AG04450 (cell line): ENCODE data around the gene LTBP4. TPM values are rescaled to one million over a fixed set of nuclear protein-coding genes. Genes with fewer than 3 reads are reported as not detected.

Experiments used
- CTCF ChIA-PET: fragments of 300-600, 350-600 bp; formaldehyde crosslinking; extraction: SDS; loops from one replicate; lab custom pipeline; 2022; ENCODE audit warnings: antibody characterized with exemption, inconsistent platforms; lab: Charles Lee
- POLR2A ChIA-PET: fragments of 350-600 bp; formaldehyde crosslinking; extraction: SDS; loops from one replicate; lab custom pipeline; 2021; ENCODE audit warnings: antibody characterized with exemption, inconsistent platforms; lab: Yijun Ruan, JAX
- DNase-seq: peaks from one replicate; pipeline ENCODE4 v3.0.0-alpha.2; 2011; ENCODE audit warnings: low read depth, low spot score
- H3K27ac ChIP-seq: one replicate; pipeline ENCODE4 v1.5.1; 2012; ENCODE audit warnings: low read depth, low read length, control low read depth
- H3K27me3 ChIP-seq: one replicate; pipeline ENCODE4 v1.6.0; 2012; ENCODE audit warnings: low read length; ENCODE audit not compliant: control insufficient read depth, insufficient read depth
- H3K4me3 ChIP-seq: 2 replicates; pipeline ENCODE4 v1.5.1; 2011; ENCODE audit warnings: mild to moderate bottlenecking, low read depth, low read length, control low read depth
- H3K9me3 ChIP-seq: 2 replicates; pipeline ENCODE4 v1.5.1; 2012; ENCODE audit warnings: low read length; ENCODE audit not compliant: control insufficient read depth, insufficient read depth
- polyA plus RNA-seq: library from polyadenylated mRNA; depleted of rRNA; stranded (reverse); fragments of >200 nt; gene quantifications from 2 replicates; pipeline ENCODE4 v1.2.3, GENCODE V29; 2011
- TF ChIP-seq, protein P1 (sequence below): IDR thresholded peaks from 2 replicates; pipeline ENCODE4 v1.5.1; 2011; ENCODE audit warnings: low read depth, low read length, control low read depth, inconsistent platforms

The LTBP4 gene
- polyA plus RNA-seq, 1 experiment: 41.3 TPM

DNA sequence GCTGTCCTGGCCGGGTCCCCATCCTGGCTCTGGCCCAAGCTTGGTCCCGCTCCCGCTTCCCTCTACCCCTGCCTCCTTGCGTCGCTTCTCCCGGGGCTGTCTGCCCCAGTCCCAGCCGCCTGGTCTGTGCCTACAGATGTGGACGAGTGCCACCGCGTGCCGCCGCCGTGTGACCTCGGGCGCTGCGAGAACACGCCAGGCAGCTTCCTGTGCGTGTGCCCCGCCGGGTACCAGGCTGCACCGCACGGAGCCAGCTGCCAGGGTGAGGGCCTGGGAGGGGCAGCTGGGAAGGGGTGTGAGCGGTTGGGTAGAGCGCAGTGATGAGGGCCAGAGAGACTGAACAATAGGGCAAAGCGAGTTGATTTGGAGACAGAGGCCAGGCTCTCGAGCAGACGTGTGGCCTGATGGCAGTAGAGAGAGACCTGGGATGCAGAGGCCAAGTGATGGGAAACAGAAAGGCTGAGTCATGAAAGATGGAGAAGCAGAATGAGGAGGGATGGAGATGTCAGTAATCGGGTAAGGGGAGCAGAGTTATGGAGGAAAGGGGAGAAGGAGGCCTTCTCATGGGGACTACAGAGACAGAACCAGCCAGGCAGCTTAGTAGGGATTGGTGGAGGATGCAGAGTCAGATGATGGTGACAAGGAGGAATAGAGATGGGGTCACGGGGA lies 9.4 kb downstream of the LTBP4 start:
- TF ChIP-seq, protein P1, sequence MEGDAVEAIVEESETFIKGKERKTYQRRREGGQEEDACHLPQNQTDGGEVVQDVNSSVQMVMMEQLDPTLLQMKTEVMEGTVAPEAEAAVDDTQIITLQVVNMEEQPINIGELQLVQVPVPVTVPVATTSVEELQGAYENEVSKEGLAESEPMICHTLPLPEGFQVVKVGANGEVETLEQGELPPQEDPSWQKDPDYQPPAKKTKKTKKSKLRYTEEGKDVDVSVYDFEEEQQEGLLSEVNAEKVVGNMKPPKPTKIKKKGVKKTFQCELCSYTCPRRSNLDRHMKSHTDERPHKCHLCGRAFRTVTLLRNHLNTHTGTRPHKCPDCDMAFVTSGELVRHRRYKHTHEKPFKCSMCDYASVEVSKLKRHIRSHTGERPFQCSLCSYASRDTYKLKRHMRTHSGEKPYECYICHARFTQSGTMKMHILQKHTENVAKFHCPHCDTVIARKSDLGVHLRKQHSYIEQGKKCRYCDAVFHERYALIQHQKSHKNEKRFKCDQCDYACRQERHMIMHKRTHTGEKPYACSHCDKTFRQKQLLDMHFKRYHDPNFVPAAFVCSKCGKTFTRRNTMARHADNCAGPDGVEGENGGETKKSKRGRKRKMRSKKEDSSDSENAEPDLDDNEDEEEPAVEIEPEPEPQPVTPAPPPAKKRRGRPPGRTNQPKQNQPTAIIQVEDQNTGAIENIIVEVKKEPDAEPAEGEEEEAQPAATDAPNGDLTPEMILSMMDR: no peak
- Histone ChIP-seq H3K9me3 (peaks cover 13% of the 10 kb centered on the region; the same call in 1 of the 2 replicates), H3K27me3 (no peaks in the 10 kb centered on the region), H3K4me3 (no peak overlapping the region), H3K27ac (peak overlapping the region; percentile 21)
- no peak for DNase-seq
- CTCF ChIA-PET: interaction anchor here (0.6 kb wide), 1 partner anchor 24 kb away, joined by 5 read pairs; no protein-coding TSS in a partner anchor
- POLR2A ChIA-PET: no interaction called here

DNA sequence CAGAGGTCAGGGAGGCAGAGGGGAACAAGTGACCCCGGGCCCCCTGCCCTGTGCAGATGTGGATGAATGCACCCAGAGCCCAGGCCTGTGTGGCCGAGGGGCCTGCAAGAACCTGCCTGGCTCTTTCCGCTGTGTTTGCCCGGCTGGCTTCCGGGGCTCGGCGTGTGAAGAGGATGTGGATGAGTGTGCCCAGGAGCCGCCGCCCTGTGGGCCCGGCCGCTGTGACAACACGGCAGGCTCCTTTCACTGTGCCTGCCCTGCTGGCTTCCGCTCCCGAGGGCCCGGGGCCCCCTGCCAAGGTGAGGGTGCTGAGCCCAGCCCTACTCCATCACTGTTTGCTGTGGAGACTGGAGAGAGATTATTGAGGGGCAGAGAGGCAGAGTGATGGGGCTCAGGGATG lies 9.9 kb downstream of the LTBP4 start:
- POLR2A ChIA-PET: no interaction called here
- DNase-seq: no peak

DNA sequence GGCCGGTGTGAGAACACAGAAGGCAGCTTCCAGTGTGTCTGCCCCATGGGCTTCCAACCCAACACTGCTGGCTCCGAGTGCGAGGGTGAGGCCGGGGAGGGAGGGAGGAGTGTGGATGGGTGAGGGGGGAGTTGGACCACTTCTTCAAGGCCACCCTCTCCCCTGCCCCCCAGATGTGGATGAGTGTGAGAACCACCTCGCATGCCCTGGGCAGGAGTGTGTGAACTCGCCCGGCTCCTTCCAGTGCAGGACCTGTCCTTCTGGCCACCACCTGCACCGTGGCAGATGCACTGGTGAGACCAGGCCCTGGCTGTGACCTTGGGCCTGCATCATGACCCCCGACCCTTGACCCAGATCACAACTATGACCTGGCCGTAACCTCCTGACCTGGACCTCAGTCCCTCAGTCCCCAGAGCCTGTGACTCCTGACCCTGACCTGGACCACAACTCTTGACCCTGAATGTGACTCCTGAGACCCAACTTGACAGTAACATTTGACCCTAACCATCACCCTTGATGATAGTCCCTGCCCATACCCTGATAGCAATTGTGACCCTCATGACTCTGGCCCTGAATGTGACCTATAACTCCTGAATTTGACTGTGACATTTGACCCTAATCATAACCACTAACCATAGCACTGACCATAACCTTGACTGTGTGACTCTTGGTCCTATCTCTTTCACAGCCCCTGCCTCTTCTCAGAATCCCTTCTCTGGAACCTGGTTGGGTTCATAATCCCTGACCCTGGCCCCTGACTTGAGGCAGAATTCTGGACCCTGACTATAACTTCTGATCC lies 10.9 kb downstream of the LTBP4 start:
- Histone ChIP-seq H3K27ac (no peak overlapping the region), H3K27me3 (no peaks in the 10 kb centered on the region), H3K4me3 (no peak overlapping the region), H3K9me3 (peaks cover 9% of the 10 kb centered on the region; the same call in 1 of the 2 replicates)
- ChIA-PET POLR2A (no interaction called here), CTCF (interaction anchor here (0.5 kb wide), 1 partner anchor 23 kb away, joined by 3 read pairs; no protein-coding TSS in a partner anchor)
- TF ChIP-seq, protein P1: no peak
- no peak for DNase-seq

More for the DNA sequence above, 9.9 kb downstream of the LTBP4 start:
- no peak overlapping the region for H3K27ac ChIP-seq
- no peak overlapping the region for H3K4me3 ChIP-seq
- CTCF ChIA-PET: no interaction called here
- H3K9me3 ChIP-seq: peaks cover 13% of the 10 kb centered on the region; the same call in 1 of the 2 replicates
- no peaks in the 10 kb centered on the region for H3K27me3 ChIP-seq
- TF ChIP-seq, protein P1: no peak

DNA sequence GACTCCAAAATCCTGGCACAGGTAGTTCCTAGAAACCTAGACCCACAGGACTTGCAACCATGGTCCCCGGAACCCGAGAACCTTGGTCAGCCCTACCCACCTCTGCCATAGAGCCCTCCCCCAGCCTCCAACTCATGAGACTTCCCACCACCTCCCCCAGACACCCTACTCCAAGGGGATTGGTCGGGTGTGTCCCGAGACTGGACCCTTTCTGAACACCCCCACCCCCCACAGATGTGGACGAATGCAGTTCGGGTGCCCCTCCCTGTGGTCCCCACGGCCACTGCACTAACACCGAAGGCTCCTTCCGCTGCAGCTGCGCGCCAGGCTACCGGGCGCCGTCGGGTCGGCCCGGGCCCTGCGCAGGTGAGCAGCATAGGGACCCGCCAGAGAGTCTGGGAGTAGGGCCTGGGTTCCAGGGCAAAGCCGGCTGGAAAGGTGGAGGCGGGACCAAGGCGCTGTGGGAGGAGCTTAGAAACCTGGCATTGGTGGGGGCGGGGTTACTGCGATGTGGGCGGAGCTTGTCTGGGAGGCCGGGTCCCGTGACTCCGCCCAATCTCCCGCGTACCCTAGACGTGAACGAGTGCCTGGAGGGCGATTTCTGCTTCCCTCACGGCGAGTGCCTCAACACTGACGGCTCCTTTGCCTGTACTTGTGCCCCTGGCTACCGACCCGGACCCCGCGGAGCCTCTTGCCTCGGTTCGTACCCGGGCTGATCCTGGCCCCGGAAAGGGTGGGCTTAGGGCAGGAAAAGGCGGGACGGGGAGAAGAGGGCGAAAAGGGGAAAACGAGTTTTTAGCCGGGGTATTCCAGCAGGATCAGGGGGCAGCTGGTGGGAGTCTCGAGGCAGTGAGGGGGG lies 11.9 kb downstream of the LTBP4 start:
- no peak for DNase-seq
- ChIA-PET POLR2A (interaction anchor here (0.5 to 1.2 kb wide), 4 partner anchors 9 to 147 kb away, joined by 3 to 8 read pairs (median 4); partner anchors contain the start of gene BLVRB), CTCF (interaction anchor here (4.4 kb wide), 1 partner anchor 22 kb away, joined by 53 read pairs; no protein-coding TSS in a partner anchor)
- Histone ChIP-seq H3K4me3 (peak overlapping the region; percentile 88), H3K9me3 (peaks cover 9% of the 10 kb centered on the region; the same call in 1 of the 2 replicates), H3K27ac (peak overlapping the region; percentile 57), H3K27me3 (no peaks in the 10 kb centered on the region)
- TF ChIP-seq, protein P1: no peak
